Osteocyte (in vitro differentiated cells): ENCODE data around the gene TFAP2E. TPM values are rescaled to one million over a fixed set of nuclear protein-coding genes. Genes with fewer than 3 reads are reported as not detected.

Source experiments
- DNase-seq: peaks from one replicate; pipeline ENCODE4 v3.0.0; 2021; ENCODE audit warnings: mixed read lengths; ENCODE audit not compliant: unreplicated experiment; ENCODE audit errors: extremely low spot score
- H3K27ac Mint-ChIP-seq: one replicate; pipeline ENCODE4 v1.8.0; 2021; ENCODE audit warnings: mild to moderate bottlenecking, mixed read lengths; ENCODE audit not compliant: unreplicated experiment
- H3K27me3 Mint-ChIP-seq: one replicate; pipeline ENCODE4 v1.8.0; 2021; ENCODE audit warnings: mixed read lengths; ENCODE audit not compliant: unreplicated experiment
- H3K36me3 Mint-ChIP-seq: one replicate; pipeline ENCODE4 v1.8.0; 2021; ENCODE audit warnings: mixed read lengths; ENCODE audit not compliant: unreplicated experiment
- H3K4me1 Mint-ChIP-seq: one replicate; pipeline ENCODE4 v1.8.0; 2021; ENCODE audit warnings: mixed read lengths; ENCODE audit not compliant: unreplicated experiment
- H3K4me3 Mint-ChIP-seq: one replicate; pipeline ENCODE4 v1.8.0; 2021; ENCODE audit warnings: mild to moderate bottlenecking, moderate library complexity, mixed read lengths; ENCODE audit not compliant: unreplicated experiment
- H3K9me3 Mint-ChIP-seq: one replicate; pipeline ENCODE4 v1.8.0; 2021; ENCODE audit warnings: mixed read lengths; ENCODE audit not compliant: unreplicated experiment
- CTCF ChIP-seq: fragments of 200-600 bp; sonication (generic); IDR thresholded peaks from 2 replicates; pipeline ENCODE4 v1.5.0; 2021; ENCODE audit warnings: antibody characterized with exemption, mild to moderate bottlenecking, moderate library complexity
- total RNA-seq: library from RNA; stranded (reverse); gene quantifications from 2 replicates; pipeline ENCODE4 v1.2.1, GENCODE V29; 2021

Gene TFAP2E
- total RNA-seq, 1 donor from 2014 or later = 0.35 TPM

GRCh38 chr1:35622510-35623178, 49.5 kb downstream of the TFAP2E start:
- no peak for DNase-seq
- Mint-ChIP-seq H3K27me3 (no peaks in the 10 kb centered on the region), H3K36me3 (peaks cover 26% of the 10 kb centered on the region), H3K27ac (no peak overlapping the region), H3K4me3 (no peak overlapping the region), H3K9me3 (no peaks in the 10 kb centered on the region), H3K4me1 (peaks cover 2% of the 10 kb centered on the region)
- no peak for TF ChIP-seq CTCF

- Mint-ChIP-seq H3K9me3 (no peaks in the 10 kb centered on the region), H3K36me3 (peaks cover 22% of the 10 kb centered on the region), H3K4me3 (no peak overlapping the region), H3K4me1 (peaks cover 2% of the 10 kb centered on the region), H3K27me3 (no peaks in the 10 kb centered on the region), H3K27ac (no peak overlapping the region)
- no peak for TF ChIP-seq CTCF
- no peak for DNase-seq
Measured at GRCh38 chr1:35623832-35624231, 50.7 kb downstream of the TFAP2E start.

- H3K4me1 Mint-ChIP-seq = peaks cover 2% of the 10 kb centered on the region
- no peaks in the 10 kb centered on the region for H3K27me3 Mint-ChIP-seq
- TF ChIP-seq CTCF = no peak
- DNase-seq = no peak
- H3K27ac Mint-ChIP-seq = no peak overlapping the region
- no peak overlapping the region for H3K4me3 Mint-ChIP-seq
- no peaks in the 10 kb centered on the region for H3K9me3 Mint-ChIP-seq
- H3K36me3 Mint-ChIP-seq = peaks cover 36% of the 10 kb centered on the region
Measured at GRCh38 chr1:35629051-35629450, 55.9 kb downstream of the TFAP2E start.

- Mint-ChIP-seq H3K27ac (no peak overlapping the region), H3K4me3 (no peak overlapping the region), H3K9me3 (no peaks in the 10 kb centered on the region), H3K36me3 (peaks cover 33% of the 10 kb centered on the region), H3K27me3 (no peaks in the 10 kb centered on the region), H3K4me1 (peaks cover 5% of the 10 kb centered on the region)
- no peak for DNase-seq
- TF ChIP-seq CTCF = no peak
Measured at GRCh38 chr1:35631396-35631795, 58.3 kb downstream of the TFAP2E start.

- Mint-ChIP-seq H3K4me1 (peaks cover 22% of the 10 kb centered on the region), H3K27ac (no peak overlapping the region), H3K9me3 (no peaks in the 10 kb centered on the region)
Measured at GRCh38 chr1:35633547-35633946, 60.4 kb downstream of the TFAP2E start.

More at GRCh38 chr1:35633547-35633946, 60.4 kb downstream of the TFAP2E start:
- DNase-seq = no peak
- TF ChIP-seq CTCF = no peak
- no peaks in the 10 kb centered on the region for H3K27me3 Mint-ChIP-seq
- H3K4me3 Mint-ChIP-seq = no peak overlapping the region
- H3K36me3 Mint-ChIP-seq = peaks cover 30% of the 10 kb centered on the region
